ENCODE data around the gene MACROD2. TPM values are rescaled to one million over a fixed set of nuclear protein-coding genes. Genes with fewer than 3 reads are reported as not detected.
"Not testable (repeated sequence)": the region's sequence is repeated elsewhere in the genome, so short reads cannot be mapped to it uniquely, and the experiment has no call there.

MACROD2 gene
- total RNA-seq, 2 donors from 2014 or later, result 8.3 to 21.8 TPM

- Histone ChIP-seq H3K4me3 (no peak overlapping the region), H3K27me3 (no peaks in the 10 kb centered on the region), H3K9me3 (no peaks in the 10 kb centered on the region), H3K4me1 (peaks cover 10% of the 10 kb centered on the region), H3K27ac (no peak overlapping the region), H3K36me3 (replicated peaks in 1 of 2; ENCODE audit: insufficient read depth in 1 of 2, low read depth in 2 of 2) (no peaks in the 10 kb centered on the region)
- DNase-seq (no peak), ATAC-seq (no peak)
- intact Hi-C loops (cut with DNase I), result no loop called here
- TF ChIP-seq CTCF (IDR thresholded peaks at IDR 0.05) (no peak), POLR2A (IDR thresholded peaks at IDR 0.05) (no peak)
- 91 to 97% methylated on average over 5 of the region's 5 CpGs for WGBS, 2 donors
These were observed 927.4 kb downstream of the MACROD2 start for GRCh38 chr20:14922503-14923267.

DNA sequence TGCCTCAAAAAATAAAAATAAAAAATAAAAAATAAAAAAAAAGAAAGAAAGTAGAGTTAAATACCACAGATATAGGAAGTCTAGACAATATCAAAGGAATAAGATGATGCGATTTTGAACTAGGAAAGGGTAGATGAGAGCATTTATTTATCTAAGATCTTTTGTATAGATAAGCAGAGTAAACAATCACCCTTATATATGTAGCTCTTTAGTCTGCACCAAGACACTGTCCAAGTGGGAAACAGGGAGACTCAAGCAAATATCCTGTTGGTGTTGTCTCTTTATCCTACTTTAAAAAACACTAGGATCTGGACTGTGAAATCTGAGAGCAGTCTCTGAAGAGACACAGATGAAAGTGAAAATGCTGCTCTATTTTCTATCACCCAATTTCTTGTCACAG lies 929.1 kb downstream of the MACROD2 start:
- DNase-seq (no peak), ATAC-seq (no peak)
- H3K4me1 ChIP-seq, result peaks cover 8% of the 10 kb centered on the region
- no peaks in the 10 kb centered on the region for H3K9me3 ChIP-seq
- WGBS, 2 donors, result 66 to 89% methylated on average over 1 of the region's 1 CpG
- intact Hi-C loops (cut with DNase I), result no loop called here
- TF ChIP-seq POLR2A (IDR thresholded peaks at IDR 0.05) (no peak), CTCF (IDR thresholded peaks at IDR 0.05) (no peak)
- no peak overlapping the region for H3K4me3 ChIP-seq
- no peaks in the 10 kb centered on the region for H3K27me3 ChIP-seq
- no peak overlapping the region for H3K27ac ChIP-seq
- no peaks in the 10 kb centered on the region for H3K36me3 ChIP-seq (replicated peaks in 1 of 2; ENCODE audit: insufficient read depth in 1 of 2, low read depth in 2 of 2)

GRCh38 chr20:14925300-14925699 lies 930.0 kb downstream of the MACROD2 start:
- Histone ChIP-seq H3K4me3 (no peak overlapping the region), H3K36me3 (replicated peaks in 1 of 2; ENCODE audit: insufficient read depth in 1 of 2, low read depth in 2 of 2) (no peaks in the 10 kb centered on the region), H3K27ac (no peak overlapping the region), H3K9me3 (no peaks in the 10 kb centered on the region), H3K4me1 (no peaks in the 10 kb centered on the region), H3K27me3 (no peaks in the 10 kb centered on the region)
- intact Hi-C loops (cut with DNase I), result no loop called here
- WGBS, 2 donors, result 97 to 100% methylated on average over 1 of the region's 1 CpG
- no peak for ATAC-seq
- no peak for DNase-seq
- TF ChIP-seq POLR2A (IDR thresholded peaks at IDR 0.05), result no peak
- no peak for TF ChIP-seq CTCF (IDR thresholded peaks at IDR 0.05)

- DNase-seq; intact Hi-C loops (cut with DNase I); H3K4me1 ChIP-seq; H3K9me3 ChIP-seq; H3K4me3 ChIP-seq; H3K36me3 ChIP-seq (replicated peaks in 1 of 2; ENCODE audit: insufficient read depth in 1 of 2, low read depth in 2 of 2); H3K27me3 ChIP-seq; ATAC-seq; H3K27ac ChIP-seq: not testable (repeated sequence)
- 84 to 89% methylated on average over 2 of the region's 2 CpGs for WGBS, 2 donors
These were observed 931.1 kb downstream of the MACROD2 start for GRCh38 chr20:14926436-14926835.

- ATAC-seq, result no peak
- no peaks in the 10 kb centered on the region for H3K36me3 ChIP-seq (replicated peaks in 1 of 2; ENCODE audit: insufficient read depth in 1 of 2, low read depth in 2 of 2)
These were observed 932.8 kb downstream of the MACROD2 start for GRCh38 chr20:14928083-14928482.

More at GRCh38 chr20:14928083-14928482, 932.8 kb downstream of the MACROD2 start:
- TF ChIP-seq CTCF (IDR thresholded peaks at IDR 0.05), result no peak
- no peak for TF ChIP-seq POLR2A (IDR thresholded peaks at IDR 0.05)
- H3K27me3 ChIP-seq, result no peaks in the 10 kb centered on the region
- H3K27ac ChIP-seq, result no peak overlapping the region
- intact Hi-C loops (cut with DNase I), result no loop called here
- H3K4me3 ChIP-seq, result no peak overlapping the region
- DNase-seq, result no peak
- 14 to 18% methylated on average over 3 of the region's 3 CpGs for WGBS, 2 donors
- no peaks in the 10 kb centered on the region for H3K4me1 ChIP-seq
- no peaks in the 10 kb centered on the region for H3K9me3 ChIP-seq

Measured in body of pancreas (tissue), 4 donors.